PC-3 (cell line): ENCODE measurements around the gene MED13L. TPM values are rescaled to one million over a fixed set of nuclear protein-coding genes. Genes with fewer than 3 reads are reported as not detected.

Source experiments
- ATAC-seq: fragments of 200-7000 bp; cut with Tn5 transposase; 2 replicates; pipeline ENCODE4 v1.9.1; 2020; ENCODE audit warnings: mild to moderate bottlenecking, moderate library complexity
- BruUV-seq: library from RNA; stranded (reverse); fragments of 400-500 nt; replicated peaks from 2 replicates; lab custom pipeline; 2021; lab: Mats Ljungman, UMichigan
- CTCF ChIA-PET: fragments of 300-600 bp; sonication (Branson Sonifier 250); formaldehyde crosslinking; loops from one replicate; lab custom pipeline; 2022; ENCODE audit warnings: antibody characterized with exemption; lab: Charles Lee
- POLR2A ChIA-PET: fragments of 300-600 bp; sonication (Branson Sonifier 250); formaldehyde crosslinking; loops from one replicate; lab custom pipeline; 2022; ENCODE audit warnings: antibody characterized with exemption; ENCODE audit not compliant: unreplicated experiment; lab: Charles Lee
- DNase-seq: peaks from one replicate; pipeline ENCODE4 v3.0.0-alpha.2; 2015
- H2AFZ ChIP-seq: fragments of 300-600 bp; sonication (generic); 2 replicates; pipeline ENCODE4 v1.6.0; 2016; ENCODE audit warnings: antibody characterized with exemption, low read length
- H3F3A ChIP-seq: fragments of 300-600 bp; sonication (generic); one replicate; pipeline ENCODE4 v1.6.0; 2017; ENCODE audit warnings: antibody characterized with exemption, low read length, control low read depth, mild to moderate bottlenecking; ENCODE audit not compliant: unreplicated experiment
- H3K27ac ChIP-seq: fragments of 300-600 bp; sonication (generic); 2 replicates; pipeline ENCODE4 v1.5.1; 2016; ENCODE audit warnings: mild to moderate bottlenecking, low read length
- H3K27me3 ChIP-seq: fragments of 300-600 bp; sonication (generic); 2 replicates; pipeline ENCODE4 v1.6.1; 2016; ENCODE audit warnings: low read length, mixed read lengths
- H3K36me3 ChIP-seq: fragments of 300-600 bp; sonication (generic); 2 replicates; pipeline ENCODE4 v1.6.1; 2016; ENCODE audit warnings: low read depth, mixed run types, low read length, mixed read lengths
- H3K4me1 ChIP-seq: fragments of 300-600 bp; sonication (generic); 2 replicates; pipeline ENCODE4 v1.5.1; 2016; ENCODE audit warnings: low read length; ENCODE audit not compliant: insufficient read depth
- H3K4me2 ChIP-seq: fragments of 300-600 bp; sonication (generic); 2 replicates; pipeline ENCODE4 v1.6.0; 2016; ENCODE audit warnings: low read length
- H3K4me3 ChIP-seq: fragments of 300-600 bp; sonication (generic); 2 replicates; pipeline ENCODE4 v1.5.1; 2016; ENCODE audit warnings: mild to moderate bottlenecking, low read length, mixed read lengths
- H3K79me2 ChIP-seq: fragments of 300-600 bp; sonication (generic); 2 replicates; pipeline ENCODE4 v1.6.1; 2017; ENCODE audit warnings: low read length, mixed read lengths
- H3K9ac ChIP-seq: fragments of 300-600 bp; sonication (generic); 2 replicates; pipeline ENCODE4 v1.6.0; 2016; ENCODE audit warnings: mild to moderate bottlenecking, low read length
- H3K9me2 ChIP-seq: fragments of 300-600 bp; sonication (generic); replicated peaks from 2 replicates; pipeline ENCODE4 v1.6.1; 2016; ENCODE audit warnings: mixed run types, low read length, mixed read lengths
- H3K9me3 ChIP-seq: fragments of 300-600 bp; sonication (generic); 2 replicates; pipeline ENCODE4 v1.6.1; 2016; ENCODE audit warnings: low read length, mixed read lengths
- H4K20me1 ChIP-seq: fragments of 300-600 bp; sonication (generic); 2 replicates; pipeline ENCODE4 v1.6.1; 2016; ENCODE audit warnings: low read length, mixed read lengths
- EZH2 ChIP-seq: fragments of 300-600 bp; sonication (generic); IDR thresholded peaks from one replicate; pipeline ENCODE4 v1.6.1; 2017; ENCODE audit warnings: antibody characterized with exemption, mild to moderate bottlenecking, low read length; ENCODE audit not compliant: unreplicated experiment
- EZH2phosphoT487 ChIP-seq: fragments of 300-600 bp; sonication (generic); IDR thresholded peaks from 2 replicates; pipeline ENCODE4 v1.6.1; 2018; ENCODE audit warnings: mild to moderate bottlenecking, antibody characterized with exemption, low read length, borderline replicate concordance
- intact Hi-C: fragments of 100-400 bp; cut with micrococcal nuclease; formaldehyde crosslinking; loops from 2 replicates; pipeline ENCODE4 v1.9.0; 2023
- total RNA-seq: library from RNA; depleted of rRNA; stranded (reverse); fragments of >200 nt; gene quantifications from 2 replicates; pipeline ENCODE4 v1.2.3, GENCODE V29; 2014
- TF ChIP-seq, protein P1 (sequence below): fragments of 300-600 bp; sonication (generic); conservative IDR thresholded peaks from 2 replicates; pipeline ENCODE4 v1.5.1; 2017; ENCODE audit warnings: antibody characterized with exemption, low read depth, mild to moderate bottlenecking, low read length

Gene MED13L
- total RNA-seq, 1 experiment from 2014 or later = 61.2 TPM

DNA sequence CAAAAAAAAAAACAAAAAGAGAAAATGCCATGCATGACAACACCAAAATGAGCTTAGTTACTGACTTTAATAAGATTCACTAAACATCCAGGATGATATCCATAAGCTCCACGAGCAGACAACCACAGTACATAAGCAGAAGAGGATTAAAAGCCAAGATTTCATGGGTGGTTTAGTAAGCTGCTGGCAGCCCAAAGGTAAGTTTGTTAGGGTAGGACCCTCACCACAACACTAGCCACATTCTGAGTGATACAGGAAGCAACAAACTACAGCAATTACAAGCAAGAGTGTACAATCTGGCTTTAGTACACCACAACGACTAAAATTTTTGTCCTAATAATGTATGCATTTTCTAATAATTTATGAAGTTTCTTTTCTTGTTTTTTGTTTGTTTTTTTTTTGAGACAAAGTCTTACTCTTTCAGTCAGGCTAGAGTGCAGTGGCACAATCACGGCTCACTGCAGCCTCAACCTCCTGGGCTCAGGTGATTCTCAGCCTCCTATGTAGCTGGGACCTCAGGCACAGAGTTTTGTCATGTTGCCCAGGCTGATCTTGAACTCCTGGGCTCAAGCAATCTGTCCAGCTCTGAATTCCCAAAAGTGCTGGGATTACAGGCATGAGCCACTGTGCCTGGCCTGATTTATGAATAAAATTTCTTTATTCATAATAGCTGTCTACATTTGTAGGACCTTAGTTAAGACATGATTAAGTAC lies 221.4 kb downstream of the MED13L start:
- Histone ChIP-seq H3K27me3 (no peaks in the 10 kb centered on the region), H3K27ac (no peak overlapping the region), H3K9me2 (no peaks in the 10 kb centered on the region), H3K4me3 (no peak overlapping the region), H3K36me3 (no peaks in the 10 kb centered on the region), H3K79me2 (peaks cover 89% of the 10 kb centered on the region), H3K4me2 (no peak overlapping the region), H3K9ac (no peak overlapping the region), H3K9me3 (no peaks in the 10 kb centered on the region), H4K20me1 (peaks cover 32% of the 10 kb centered on the region), H3K4me1 (peaks cover 14% of the 10 kb centered on the region), H2AFZ (no peak overlapping the region), H3F3A (no peaks in the 10 kb centered on the region)
- TF ChIP-seq EZH2phosphoT487 = no peak
- no peak for TF ChIP-seq EZH2
- TF ChIP-seq, protein P1, sequence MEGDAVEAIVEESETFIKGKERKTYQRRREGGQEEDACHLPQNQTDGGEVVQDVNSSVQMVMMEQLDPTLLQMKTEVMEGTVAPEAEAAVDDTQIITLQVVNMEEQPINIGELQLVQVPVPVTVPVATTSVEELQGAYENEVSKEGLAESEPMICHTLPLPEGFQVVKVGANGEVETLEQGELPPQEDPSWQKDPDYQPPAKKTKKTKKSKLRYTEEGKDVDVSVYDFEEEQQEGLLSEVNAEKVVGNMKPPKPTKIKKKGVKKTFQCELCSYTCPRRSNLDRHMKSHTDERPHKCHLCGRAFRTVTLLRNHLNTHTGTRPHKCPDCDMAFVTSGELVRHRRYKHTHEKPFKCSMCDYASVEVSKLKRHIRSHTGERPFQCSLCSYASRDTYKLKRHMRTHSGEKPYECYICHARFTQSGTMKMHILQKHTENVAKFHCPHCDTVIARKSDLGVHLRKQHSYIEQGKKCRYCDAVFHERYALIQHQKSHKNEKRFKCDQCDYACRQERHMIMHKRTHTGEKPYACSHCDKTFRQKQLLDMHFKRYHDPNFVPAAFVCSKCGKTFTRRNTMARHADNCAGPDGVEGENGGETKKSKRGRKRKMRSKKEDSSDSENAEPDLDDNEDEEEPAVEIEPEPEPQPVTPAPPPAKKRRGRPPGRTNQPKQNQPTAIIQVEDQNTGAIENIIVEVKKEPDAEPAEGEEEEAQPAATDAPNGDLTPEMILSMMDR = no peak
- no TSS peak for BruUV-seq
- ChIA-PET POLR2A (no interaction called here), CTCF (no interaction called here)
- intact Hi-C loops = no loop called here
- DNase-seq (no peak), ATAC-seq (no peak)

DNA sequence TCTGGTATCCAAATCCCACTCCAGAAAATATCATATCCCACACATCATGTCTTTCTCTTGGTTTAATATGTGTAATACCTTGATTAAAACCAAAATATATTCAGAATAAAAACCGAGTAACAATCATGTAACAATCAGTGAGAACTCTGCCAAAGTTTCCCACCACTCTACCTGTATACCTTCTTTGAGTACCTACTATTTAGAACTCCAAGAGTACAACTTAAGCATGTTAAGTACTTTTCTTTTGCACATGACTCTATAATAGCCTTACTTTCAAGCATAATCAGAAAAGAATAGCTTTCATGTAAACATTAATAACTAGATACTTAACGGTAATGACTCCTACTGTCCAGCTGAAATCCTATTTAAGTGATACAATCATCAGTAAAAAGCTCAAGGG lies 223.2 kb downstream of the MED13L start:
- H3K27ac ChIP-seq = no peak overlapping the region
- POLR2A ChIA-PET = no interaction called here

More for the DNA sequence above, 223.2 kb downstream of the MED13L start:
- Histone ChIP-seq H4K20me1 (peaks cover 32% of the 10 kb centered on the region), H2AFZ (no peak overlapping the region), H3F3A (no peaks in the 10 kb centered on the region), H3K36me3 (no peaks in the 10 kb centered on the region), H3K9me3 (no peaks in the 10 kb centered on the region), H3K79me2 (peaks cover 96% of the 10 kb centered on the region), H3K4me2 (no peak overlapping the region), H3K27me3 (no peaks in the 10 kb centered on the region), H3K4me1 (peaks cover 14% of the 10 kb centered on the region), H3K4me3 (no peak overlapping the region), H3K9me2 (no peaks in the 10 kb centered on the region), H3K9ac (no peak overlapping the region)
- TF ChIP-seq EZH2phosphoT487 (no peak), EZH2 (no peak)
- TF ChIP-seq, protein P1 = no peak
- CTCF ChIA-PET = no interaction called here
- DNase-seq (no peak), ATAC-seq (no peak)
- intact Hi-C loops = loop anchor here (5.0 kb wide), 1 partner anchor 37 kb away; no protein-coding TSS in a partner anchor
- no TSS peak for BruUV-seq
